Measurements from ENCODE around the gene KL. TPM values are rescaled to one million over a fixed set of nuclear protein-coding genes. Genes with fewer than 3 reads are reported as not detected.

The KL gene
- total and polyA plus RNA-seq, 4 donors = 1.4 to 24.5 (median 5.7) TPM

GRCh38 chr13:33052506-33053280 lies 36.5 kb downstream of the KL start:
- H3K27ac ChIP-seq (ENCODE audit: low read depth in 1 of 2, low read length in 1 of 2) = no peak overlapping the region
- no peak overlapping the region for H3K9ac ChIP-seq (ENCODE audit: insufficient read depth in 1 of 2, low read length in 2 of 2)
- 73 to 83% methylated on average over 3 of the region's 3 CpGs for WGBS, 2 donors
- no peaks in the 10 kb centered on the region for H3K27me3 ChIP-seq (ENCODE audit: control insufficient read depth in 3 of 3, insufficient read depth in 3 of 3, low read length in 2 of 3)
- H3K4me3 ChIP-seq = no peak overlapping the region
- H3K9me3 ChIP-seq (ENCODE audit: control insufficient read depth in 4 of 4, insufficient read depth in 3 of 4, low read length in 3 of 4) = no peaks in the 10 kb centered on the region
- H3K36me3 ChIP-seq (ENCODE audit: control insufficient read depth in 4 of 4, insufficient read depth in 4 of 4, low read length in 4 of 4) = no peaks in the 10 kb centered on the region
- peak in 1 of 3 donors; percentile 51 for DNase-seq
- peaks cover 0 to 4% (median 0%) of the 10 kb centered on the region in 5 donors for H3K4me1 ChIP-seq (ENCODE audit: control insufficient read depth in 5 of 5, insufficient read depth in 5 of 5, low read length in 5 of 5)
- no peak for TF ChIP-seq CTCF (IDR thresholded peaks at IDR 0.05; ENCODE audit: control extremely low read depth, extremely low read depth)
- no peak for ATAC-seq (ENCODE audit: insufficient read depth, low FRiP score)

GRCh38 chr13:33053397-33054066 lies 37.3 kb downstream of the KL start:
- Histone ChIP-seq H3K36me3 (ENCODE audit: control insufficient read depth in 4 of 4, insufficient read depth in 4 of 4, low read length in 4 of 4) (no peaks in the 10 kb centered on the region), H3K4me3 (no peak overlapping the region), H3K27me3 (ENCODE audit: control insufficient read depth in 3 of 3, insufficient read depth in 3 of 3, low read length in 2 of 3) (no peaks in the 10 kb centered on the region), H3K4me1 (ENCODE audit: control insufficient read depth in 5 of 5, insufficient read depth in 5 of 5, low read length in 5 of 5) (peaks cover 0 to 4% (median 0%) of the 10 kb centered on the region in 5 donors), H3K27ac (ENCODE audit: low read depth in 1 of 2, low read length in 1 of 2) (no peak overlapping the region), H3K9me3 (ENCODE audit: control insufficient read depth in 4 of 4, insufficient read depth in 3 of 4, low read length in 3 of 4) (no peaks in the 10 kb centered on the region), H3K9ac (ENCODE audit: insufficient read depth in 1 of 2, low read length in 2 of 2) (no peak overlapping the region)
- WGBS, 2 donors = 93 to 94% methylated on average over 7 of the region's 7 CpGs
- ATAC-seq (ENCODE audit: insufficient read depth, low FRiP score) (no peak), DNase-seq (no peak)
- no peak for TF ChIP-seq CTCF (IDR thresholded peaks at IDR 0.05; ENCODE audit: control extremely low read depth, extremely low read depth)

GRCh38 chr13:33057019-33057780 lies 41.0 kb downstream of the KL start:
- H3K27me3 ChIP-seq (ENCODE audit: control insufficient read depth in 3 of 3, insufficient read depth in 3 of 3, low read length in 2 of 3) = no peaks in the 10 kb centered on the region
- no peak overlapping the region for H3K9ac ChIP-seq (ENCODE audit: insufficient read depth in 1 of 2, low read length in 2 of 2)
- peak overlapping the region; percentile 5 to 46 for H3K27ac ChIP-seq (ENCODE audit: low read depth in 1 of 2, low read length in 1 of 2)
- no peak for ATAC-seq (ENCODE audit: insufficient read depth, low FRiP score)
- DNase-seq = peak in 1 of 3 donors; percentile 27
- H3K4me1 ChIP-seq (ENCODE audit: control insufficient read depth in 5 of 5, insufficient read depth in 5 of 5, low read length in 5 of 5) = peaks cover 0 to 6% (median 0%) of the 10 kb centered on the region in 5 donors
- no peaks in the 10 kb centered on the region for H3K9me3 ChIP-seq (ENCODE audit: control insufficient read depth in 4 of 4, insufficient read depth in 3 of 4, low read length in 3 of 4)
- WGBS, 2 donors = 64 to 66% methylated on average over 9 of the region's 9 CpGs
- H3K4me3 ChIP-seq = no peak overlapping the region
- TF ChIP-seq CTCF (IDR thresholded peaks at IDR 0.05; ENCODE audit: control extremely low read depth, extremely low read depth) = no peak
- peaks cover 0 to 3% (median 0%) of the 10 kb centered on the region in 4 donors for H3K36me3 ChIP-seq (ENCODE audit: control insufficient read depth in 4 of 4, insufficient read depth in 4 of 4, low read length in 4 of 4)
